ENCODE measurements around the gene MAP4K4. TPM values are rescaled to one million over a fixed set of nuclear protein-coding genes. Genes with fewer than 3 reads are reported as not detected.

The MAP4K4 gene
- total and polyA plus RNA-seq, 2 experiments from 2014 or later, result 59.1 to 84.4 TPM

GRCh38 chr2:101887328-101887727, 189.8 kb downstream of the MAP4K4 start:
- Histone ChIP-seq H3K4me1 (ENCODE audit: insufficient read depth) (peaks cover 8% of the 10 kb centered on the region), H4K20me1 (ENCODE audit: insufficient read depth, poor library complexity, severe bottlenecking) (no peaks in the 10 kb centered on the region), H3K79me2 (peaks cover 9% of the 10 kb centered on the region), H3K9me3 (ENCODE audit: low read depth) (no peaks in the 10 kb centered on the region), H2AFZ (no peak overlapping the region), H3K9me2 (replicated peaks; ENCODE audit: insufficient read depth) (no peaks in the 10 kb centered on the region), H3K36me3 (replicated peaks; ENCODE audit: insufficient read depth, low read depth) (no peaks in the 10 kb centered on the region), H3K27ac (no peak overlapping the region), H3K27me3 (no peaks in the 10 kb centered on the region), H3K4me3 (no peak overlapping the region), H3K4me2 (no peak overlapping the region)
- no peak for TF ChIP-seq EZH2 (IDR thresholded peaks at IDR 0.05; ENCODE audit: borderline replicate concordance)
- TF ChIP-seq CTCF (IDR thresholded peaks at IDR 0.05; ENCODE audit: poor library complexity), result no peak
- no peak for TF ChIP-seq EZH2phosphoT487 (IDR thresholded peaks at IDR 0.05; ENCODE audit: low read depth, severe bottlenecking, unreplicated experiment)
- no peak for DNase-seq (ENCODE audit: low spot score)
- WGBS (ENCODE audit: low lambda C conversion rate, missing lambda C conversion rate), result 98% methylated on average over 2 of the region's 2 CpGs

GRCh38 chr2:101889460-101890098, 192.1 kb downstream of the MAP4K4 start:
- H4K20me1 ChIP-seq (ENCODE audit: insufficient read depth, poor library complexity, severe bottlenecking), result no peaks in the 10 kb centered on the region
- H3K4me3 ChIP-seq, result no peak overlapping the region
- H3K27ac ChIP-seq, result no peak overlapping the region
- peaks cover 9% of the 10 kb centered on the region for H3K79me2 ChIP-seq
- no peaks in the 10 kb centered on the region for H3K9me3 ChIP-seq (ENCODE audit: low read depth)
- no peaks in the 10 kb centered on the region for H3K27me3 ChIP-seq
- peaks cover 4% of the 10 kb centered on the region for H3K36me3 ChIP-seq (replicated peaks; ENCODE audit: insufficient read depth, low read depth)
- TF ChIP-seq EZH2 (IDR thresholded peaks at IDR 0.05; ENCODE audit: borderline replicate concordance) (no peak), EZH2phosphoT487 (IDR thresholded peaks at IDR 0.05; ENCODE audit: low read depth, severe bottlenecking, unreplicated experiment) (no peak), CTCF (IDR thresholded peaks at IDR 0.05; ENCODE audit: poor library complexity) (no peak)
- no peak overlapping the region for H3K4me2 ChIP-seq
- no peaks in the 10 kb centered on the region for H3K9me2 ChIP-seq (replicated peaks; ENCODE audit: insufficient read depth)
- 93% methylated on average over 7 of the region's 7 CpGs for whole genome bisulfite sequencing (ENCODE audit: low lambda C conversion rate, missing lambda C conversion rate)
- H2AFZ ChIP-seq, result no peak overlapping the region
- no peaks in the 10 kb centered on the region for H3K4me1 ChIP-seq (ENCODE audit: insufficient read depth)
- no peak for DNase-seq (ENCODE audit: low spot score)

- no peaks in the 10 kb centered on the region for H3K79me2 ChIP-seq
- H3K4me2 ChIP-seq, result no peak overlapping the region
- peaks cover 7% of the 10 kb centered on the region for H3K36me3 ChIP-seq (replicated peaks; ENCODE audit: insufficient read depth, low read depth)
- no peak overlapping the region for H3K4me3 ChIP-seq
- H3K27ac ChIP-seq, result no peak overlapping the region
- no peak for TF ChIP-seq EZH2 (IDR thresholded peaks at IDR 0.05; ENCODE audit: borderline replicate concordance)
- no peak for TF ChIP-seq EZH2phosphoT487 (IDR thresholded peaks at IDR 0.05; ENCODE audit: low read depth, severe bottlenecking, unreplicated experiment)
- no peak for TF ChIP-seq CTCF (IDR thresholded peaks at IDR 0.05; ENCODE audit: poor library complexity)
- H2AFZ ChIP-seq, result no peak overlapping the region
- H3K9me2 ChIP-seq (replicated peaks; ENCODE audit: insufficient read depth), result no peaks in the 10 kb centered on the region
- WGBS (ENCODE audit: low lambda C conversion rate, missing lambda C conversion rate), result 92% methylated on average over 3 of the region's 3 CpGs
- no peaks in the 10 kb centered on the region for H3K27me3 ChIP-seq
- H3K4me1 ChIP-seq (ENCODE audit: insufficient read depth), result no peaks in the 10 kb centered on the region
- no peaks in the 10 kb centered on the region for H4K20me1 ChIP-seq (ENCODE audit: insufficient read depth, poor library complexity, severe bottlenecking)
- no peak for DNase-seq (ENCODE audit: low spot score)
- H3K9me3 ChIP-seq (ENCODE audit: low read depth), result no peaks in the 10 kb centered on the region
Measured at GRCh38 chr2:101892377-101892776, 194.9 kb downstream of the MAP4K4 start.
